Adrenal gland (tissue), 12 donors: ENCODE measurements around the gene SLC8A3. TPM values are rescaled to one million over a fixed set of nuclear protein-coding genes. Genes with fewer than 3 reads are reported as not detected.

Experiments used
- DNase-seq, 7 donors: peaks; one replicate each; pipeline ENCODE4 v3.0.0-alpha.2; 2019 to 2020
- H3K27ac ChIP-seq, 5 donors: fragments of 200-600 bp; sonication (generic) in 4 of 5; 1 replicate in 3 of 5; 2 replicates in 2 of 5; pipeline versions ENCODE4 v1.5.1 to v1.8.0; 2016 to 2020; ENCODE audit warnings: mild to moderate bottlenecking in 1 of 5
- H3K27me3 ChIP-seq: fragments of 200-600 bp; 2 replicates; pipeline ENCODE4 v1.8.0; 2021
- H3K36me3 ChIP-seq, 2 donors: fragments of 200-600 bp; replicated peaks in 1 of 2; 1 replicate in 1 of 2; 2 replicates in 1 of 2; pipeline versions ENCODE4 v1.5.1 to v1.8.0; 2018 to 2022
- H3K4me1 ChIP-seq, 2 donors: fragments of 200-600 bp; replicated peaks in 1 of 2; 1 replicate in 1 of 2; 2 replicates in 1 of 2; pipeline versions ENCODE4 v1.5.1 to v1.8.0; 2018 to 2021
- H3K4me3 ChIP-seq, 4 donors: fragments of 200-600 bp; sonication (generic) in 3 of 4; one replicate each; pipeline ENCODE4 v1.5.1; 2016 to 2018
- H3K9me3 ChIP-seq, 3 donors: fragments of 200-600 bp; sonication (generic) in 1 of 3; replicated peaks in 1 of 3; 1 replicate in 2 of 3; 2 replicates in 1 of 3; pipeline versions ENCODE4 v1.5.1 to v1.8.0; 2016 to 2021
- POLR2A ChIP-seq, 2 donors: fragments of 450-650 bp; IDR thresholded peaks; one replicate each; pipeline ENCODE4 v1.6.1; 2017; ENCODE audit warnings: antibody characterized with exemption in 2 of 2, mild to moderate bottlenecking in 2 of 2, moderate library complexity in 1 of 2
- WGBS, 4 donors: extraction: QIAGEN DNeasy Blood & Tissue Kit in 2 of 4; methylation state at CpG; one replicate each; pipeline versions ENCODE4 v1.1.5 to v1.1.7; 2013 to 2017; 5-methylcytosine and 5-hydroxymethylcytosine counted together
- intact Hi-C, 2 donors: fragments of 100-400 bp; cut with DNase I; formaldehyde crosslinking; loops; one replicate each; pipeline versions ENCODE4 v1.14.1 to v1.15.0; 2022 to 2023
- polyA plus RNA-seq, 3 donors: library from polyadenylated mRNA; stranded (reverse); fragments of 200-250 nt in 2 of 3; fragments of 350-450 nt in 1 of 3; fragmentation: Illumina TruSeq in 1 of 3; extraction: RNeasy Lipid Tissue Mini Kit (QIAGEN cat#74804) in 1 of 3; gene quantifications; one replicate each; pipeline ENCODE4 v1.2.3, GENCODE V29; 2013 to 2014
- total RNA-seq, 9 donors: library from RNA; depleted of rRNA in 4 of 9; stranded (reverse); fragments of >200 nt in 4 of 9; fragments of 120-200 nt in 1 of 9; fragmentation: NEBNext Ultra II Directional in 1 of 9; extraction: Animal tissue kit (Norgen Biotek cat#: 25700) in 1 of 9; gene quantifications; one replicate each; pipeline versions ENCODE4 v1.1.0 to v1.2.4, GENCODE V29; 2013 to 2023
- TF ChIP-seq, protein P1 (sequence below), 6 experiments: fragments of 450-650 bp in 4 of 6; fragments of 200-600 bp in 2 of 6; sonication (generic) in 1 of 6; IDR thresholded peaks; 1 replicate in 5 of 6; 2 replicates in 1 of 6; pipeline versions ENCODE4 v1.5.1 to v1.8.0; 2016 to 2021; ENCODE audit warnings: antibody characterized with exemption in 6 of 6, mild to moderate bottlenecking in 2 of 6, moderate library complexity in 1 of 6
- donor health status: healthy with polysubstance abuse.
- donor health status: Bipolar disorder and iron deficiency.
- donor health status: DM: yes; HTN: yes; CAD: no.
- donor health status: DM: no; HTN: no; CAD: no.
- donor health status: DM: no; HTN: no; CAD: no.
- donor health status: DM: yes; HTN: yes; CAD: no.

The SLC8A3 gene
- total and polyA plus RNA-seq, 12 donors = 0.08 to 2.1 (median 0.62) TPM; not detected in 4

DNA sequence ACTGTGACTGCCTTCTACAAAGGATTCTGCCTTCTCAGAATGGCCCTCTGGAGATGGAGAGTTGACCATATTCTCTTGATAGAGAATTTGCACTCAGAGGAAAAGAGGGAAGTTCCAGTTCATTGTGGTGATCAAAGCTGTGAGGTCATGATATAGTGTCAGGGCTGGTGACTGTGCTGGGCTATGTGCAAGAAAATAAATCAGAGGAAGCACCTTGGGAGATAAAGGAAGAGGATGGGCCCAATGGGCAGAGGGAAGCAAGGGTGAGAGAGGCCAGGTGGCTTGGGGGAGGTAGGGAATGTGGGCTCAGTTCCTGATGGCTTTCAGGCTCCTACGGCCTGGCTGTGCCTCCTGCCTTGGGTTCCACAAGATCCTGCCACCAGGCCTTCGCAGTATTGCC lies 145.8 kb downstream of the SLC8A3 start:
- TF ChIP-seq, protein P1, sequence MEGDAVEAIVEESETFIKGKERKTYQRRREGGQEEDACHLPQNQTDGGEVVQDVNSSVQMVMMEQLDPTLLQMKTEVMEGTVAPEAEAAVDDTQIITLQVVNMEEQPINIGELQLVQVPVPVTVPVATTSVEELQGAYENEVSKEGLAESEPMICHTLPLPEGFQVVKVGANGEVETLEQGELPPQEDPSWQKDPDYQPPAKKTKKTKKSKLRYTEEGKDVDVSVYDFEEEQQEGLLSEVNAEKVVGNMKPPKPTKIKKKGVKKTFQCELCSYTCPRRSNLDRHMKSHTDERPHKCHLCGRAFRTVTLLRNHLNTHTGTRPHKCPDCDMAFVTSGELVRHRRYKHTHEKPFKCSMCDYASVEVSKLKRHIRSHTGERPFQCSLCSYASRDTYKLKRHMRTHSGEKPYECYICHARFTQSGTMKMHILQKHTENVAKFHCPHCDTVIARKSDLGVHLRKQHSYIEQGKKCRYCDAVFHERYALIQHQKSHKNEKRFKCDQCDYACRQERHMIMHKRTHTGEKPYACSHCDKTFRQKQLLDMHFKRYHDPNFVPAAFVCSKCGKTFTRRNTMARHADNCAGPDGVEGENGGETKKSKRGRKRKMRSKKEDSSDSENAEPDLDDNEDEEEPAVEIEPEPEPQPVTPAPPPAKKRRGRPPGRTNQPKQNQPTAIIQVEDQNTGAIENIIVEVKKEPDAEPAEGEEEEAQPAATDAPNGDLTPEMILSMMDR (IDR thresholded peaks at IDR 0.05) = no peak
- no peak for TF ChIP-seq POLR2A (IDR thresholded peaks at IDR 0.05)
- intact Hi-C loops = no loop called here
- Histone ChIP-seq H3K4me3 (no peak overlapping the region), H3K4me1 (no peaks in the 10 kb centered on the region), H3K27ac (no peak overlapping the region), H3K9me3 (no peaks in the 10 kb centered on the region), H3K36me3 (no peaks in the 10 kb centered on the region), H3K27me3 (peaks cover 3% of the 10 kb centered on the region)
- no peak for DNase-seq
- 59 to 92% (median 75%) methylated on average over 2 of the region's 2 CpGs for WGBS, 4 donors

DNA sequence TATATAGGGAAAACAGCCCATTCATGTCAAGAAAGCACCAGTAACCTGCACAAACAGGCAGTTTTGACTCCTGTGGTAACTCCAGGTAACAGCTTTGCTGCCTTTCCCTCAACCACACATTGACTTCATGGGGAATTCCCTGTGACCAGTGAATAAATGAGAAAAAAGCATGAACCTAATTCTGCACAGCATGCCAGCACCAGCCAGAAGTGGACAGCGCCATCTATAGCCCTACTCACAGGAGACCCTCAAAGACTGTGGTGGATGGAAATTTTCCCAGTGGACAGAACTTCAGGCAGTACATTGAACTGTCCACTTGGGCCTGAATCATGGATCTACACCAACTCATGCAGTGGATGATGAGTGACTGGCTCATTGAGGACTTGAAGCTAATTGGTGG lies 152.1 kb downstream of the SLC8A3 start:
- H3K9me3 ChIP-seq = no peaks in the 10 kb centered on the region
- H3K36me3 ChIP-seq = no peaks in the 10 kb centered on the region
- no peak overlapping the region for H3K4me3 ChIP-seq
- H3K27me3 ChIP-seq = peaks cover 7% of the 10 kb centered on the region
- H3K27ac ChIP-seq = no peak overlapping the region
- no peak for TF ChIP-seq POLR2A (IDR thresholded peaks at IDR 0.05)
- TF ChIP-seq, protein P1 (IDR thresholded peaks at IDR 0.05) = no peak
- 50 to 70% (median 58%) methylated on average over 1 of the region's 1 CpG for WGBS, 4 donors
- H3K4me1 ChIP-seq = no peaks in the 10 kb centered on the region
- DNase-seq = no peak
- intact Hi-C loops = no loop called here

DNA sequence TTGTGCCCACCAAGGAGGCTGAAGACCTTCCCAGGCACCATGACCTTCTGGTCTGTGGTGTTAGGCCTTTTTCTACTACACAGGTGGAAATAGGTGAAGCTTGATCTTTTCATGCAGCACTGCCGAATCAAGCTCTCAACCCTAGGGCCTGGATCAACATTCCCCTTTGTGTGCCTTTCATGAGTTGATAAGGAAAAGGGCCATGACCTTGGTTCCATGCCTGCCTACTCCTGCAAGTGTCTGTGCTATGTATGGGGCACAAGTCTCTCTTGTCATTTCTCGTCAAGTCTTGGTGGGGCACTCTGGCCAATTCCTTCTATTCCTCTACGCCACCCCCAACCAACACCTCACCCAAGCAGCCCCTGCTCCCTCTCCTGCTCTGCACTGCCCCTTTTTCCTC lies 154.5 kb downstream of the SLC8A3 start:
- H3K4me1 ChIP-seq = no peaks in the 10 kb centered on the region
- TF ChIP-seq POLR2A (IDR thresholded peaks at IDR 0.05) = no peak
- TF ChIP-seq, protein P1 (IDR thresholded peaks at IDR 0.05) = no peak
- no peaks in the 10 kb centered on the region for H3K36me3 ChIP-seq
- 82 to 91% (median 88%) methylated on average over 3 of the region's 3 CpGs for WGBS, 4 donors
- H3K4me3 ChIP-seq = no peak overlapping the region
- no peaks in the 10 kb centered on the region for H3K9me3 ChIP-seq
- intact Hi-C loops = no loop called here
- no peak for DNase-seq
- H3K27me3 ChIP-seq = peaks cover 7% of the 10 kb centered on the region
- H3K27ac ChIP-seq = no peak overlapping the region

DNA sequence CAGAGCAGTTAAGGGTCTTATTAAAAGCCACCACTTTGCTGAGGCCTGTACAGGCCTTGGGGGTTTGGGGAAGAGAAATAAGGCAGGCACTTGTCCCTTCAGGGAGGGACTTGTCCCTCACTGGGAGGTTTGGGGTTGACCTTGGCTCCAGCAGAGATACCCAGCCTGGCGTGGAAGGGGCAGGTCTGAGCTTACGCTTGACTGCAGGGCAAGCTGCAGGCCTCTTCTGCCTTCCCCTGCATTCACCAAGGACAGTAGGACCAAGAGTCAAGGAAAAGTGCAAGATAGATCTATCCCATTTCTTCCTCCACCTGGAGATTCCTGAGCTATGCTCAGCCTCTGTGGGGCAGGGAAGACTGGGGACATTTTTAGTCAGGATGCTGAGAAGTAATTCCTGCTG lies 155.2 kb downstream of the SLC8A3 start:
- 83 to 94% (median 87%) methylated on average over 2 of the region's 2 CpGs for WGBS, 4 donors
- TF ChIP-seq, protein P1 (IDR thresholded peaks at IDR 0.05) = no peak
- no peak for TF ChIP-seq POLR2A (IDR thresholded peaks at IDR 0.05)
- no peak for DNase-seq
- no peaks in the 10 kb centered on the region for H3K4me1 ChIP-seq
- no peak overlapping the region for H3K27ac ChIP-seq
- intact Hi-C loops = no loop called here
- H3K4me3 ChIP-seq = no peak overlapping the region
- H3K36me3 ChIP-seq = no peaks in the 10 kb centered on the region
- H3K27me3 ChIP-seq = peaks cover 7% of the 10 kb centered on the region
- no peaks in the 10 kb centered on the region for H3K9me3 ChIP-seq
